Neural cell (in vitro differentiated cells): Measurements from ENCODE around the gene LMCD1. TPM values are rescaled to one million over a fixed set of nuclear protein-coding genes. Genes with fewer than 3 reads are reported as not detected.

Source experiments
- H2AFZ ChIP-seq: fragments of 200-600, 300-800 bp; sonication (generic), shearing (Covaris generic); 2 replicates; pipeline ENCODE4 v1.6.0; 2014; ENCODE audit warnings: low read depth, mild to moderate bottlenecking, antibody characterized with exemption, low read length, moderate library complexity
- H3F3A ChIP-seq: fragments of 200-600 bp; shearing (Covaris generic); 2 replicates; pipeline ENCODE4 v1.6.1; 2016; ENCODE audit warnings: mild to moderate bottlenecking, moderate library complexity, mixed read lengths, antibody characterized with exemption, low read length; ENCODE audit not compliant: insufficient read depth, poor library complexity, severe bottlenecking
- H3K27ac ChIP-seq: fragments of 200-600, 300-800 bp; sonication (generic), shearing (Covaris generic); 2 replicates; pipeline ENCODE4 v1.5.1; 2014; ENCODE audit warnings: mild to moderate bottlenecking, low read length, moderate library complexity
- H3K27me3 ChIP-seq: fragments of 300-800, 200-600 bp; sonication (generic), shearing (Covaris generic); 2 replicates; pipeline ENCODE4 v1.6.0; 2014; ENCODE audit warnings: mild to moderate bottlenecking, low read depth, low read length, moderate library complexity; ENCODE audit not compliant: insufficient read depth
- H3K36me3 ChIP-seq: fragments of 300-800, 200-600 bp; sonication (generic), shearing (Covaris generic); 2 replicates; pipeline ENCODE4 v1.5.1; 2014; ENCODE audit warnings: mild to moderate bottlenecking, antibody characterized with exemption, low read length, moderate library complexity; ENCODE audit not compliant: insufficient read depth
- H3K4me2 ChIP-seq: fragments of 300-800, 200-600 bp; sonication (generic), shearing (Covaris generic); 2 replicates; pipeline ENCODE4 v1.6.0; 2014; ENCODE audit warnings: mild to moderate bottlenecking, low read length
- H3K4me3 ChIP-seq: fragments of 300-800, 200-600 bp; sonication (generic), shearing (Covaris generic); 2 replicates; pipeline ENCODE4 v1.5.1; 2014; ENCODE audit warnings: mild to moderate bottlenecking, low read length, moderate library complexity
- H3K79me2 ChIP-seq: fragments of 200-600 bp; shearing (Covaris generic); replicated peaks from 2 replicates; pipeline ENCODE4 v1.6.0; 2014; ENCODE audit warnings: mild to moderate bottlenecking, low read length, moderate library complexity; ENCODE audit not compliant: insufficient read depth
- H3K9ac ChIP-seq: fragments of 300-800, 200-600 bp; sonication (generic), shearing (Covaris generic); 2 replicates; pipeline ENCODE4 v1.6.1; 2016; ENCODE audit warnings: mild to moderate bottlenecking, low read length, mixed read lengths
- H3K9me2 ChIP-seq: fragments of 200-600 bp; shearing (Covaris generic); 2 replicates; pipeline ENCODE4 v1.6.1; 2016; ENCODE audit warnings: mild to moderate bottlenecking, low read length, mixed read lengths; ENCODE audit not compliant: insufficient read depth
- H3K9me3 ChIP-seq: fragments of 200-600, 300-800 bp; sonication (generic), shearing (Covaris generic); 2 replicates; pipeline ENCODE4 v1.6.1; 2016; ENCODE audit warnings: mild to moderate bottlenecking, mixed run types, low read length, moderate library complexity, mixed read lengths
- H4K20me1 ChIP-seq: fragments of 200-600 bp; shearing (Covaris generic); 2 replicates; pipeline ENCODE4 v1.6.1; 2016; ENCODE audit warnings: mild to moderate bottlenecking, mixed run types; ENCODE audit not compliant: insufficient read depth
- CTCF ChIP-seq: fragments of 450-650 bp; IDR thresholded peaks from 2 replicates; pipeline ENCODE4 v1.5.1; 2014; ENCODE audit warnings: antibody characterized with exemption, mild to moderate bottlenecking, moderate library complexity; ENCODE audit not compliant: poor library complexity, severe bottlenecking
- EP300 ChIP-seq: fragments of 450-650 bp; conservative IDR thresholded peaks from 2 replicates; pipeline ENCODE4 v1.6.1; 2014; ENCODE audit warnings: antibody characterized with exemption, mild to moderate bottlenecking, moderate library complexity; ENCODE audit not compliant: poor library complexity, severe bottlenecking
- EZH2 ChIP-seq: fragments of 200-600, 300-800 bp; shearing (Covaris generic), sonication (generic); IDR thresholded peaks from 2 replicates; pipeline ENCODE4 v1.6.1; 2014; ENCODE audit warnings: antibody characterized with exemption, low read length, borderline replicate concordance, mild to moderate bottlenecking; ENCODE audit not compliant: insufficient read depth, poor library complexity, severe bottlenecking
- MXI1 ChIP-seq: fragments of 450-650 bp; conservative IDR thresholded peaks from 2 replicates; pipeline ENCODE4 v1.6.1; 2014; ENCODE audit warnings: antibody characterized with exemption, mild to moderate bottlenecking; ENCODE audit not compliant: poor library complexity, severe bottlenecking
- POLR2AphosphoS5 ChIP-seq: IDR thresholded peaks from 2 replicates; pipeline ENCODE4 v1.6.1; 2012
- RAD21 ChIP-seq: fragments of 450-650 bp; conservative IDR thresholded peaks from 2 replicates; pipeline ENCODE4 v1.6.1; 2014; ENCODE audit warnings: antibody characterized with exemption, mild to moderate bottlenecking, moderate library complexity
- REST ChIP-seq: IDR thresholded peaks from 2 replicates; pipeline ENCODE4 v1.6.1; 2012; ENCODE audit warnings: borderline replicate concordance
- SMC3 ChIP-seq: fragments of 450-650 bp; conservative IDR thresholded peaks from 2 replicates; pipeline ENCODE4 v1.6.1; 2014; ENCODE audit warnings: antibody characterized with exemption, mild to moderate bottlenecking, moderate library complexity; ENCODE audit not compliant: poor library complexity
- TAF1 ChIP-seq: IDR thresholded peaks from 2 replicates; pipeline ENCODE4 v1.6.1; 2012; ENCODE audit warnings: low read depth
- polyA plus RNA-seq: library from polyadenylated mRNA; depleted of rRNA; stranded (reverse); fragments of >200 nt; gene quantifications from 2 replicates; pipeline ENCODE4 v1.2.3, GENCODE V29; 2014

Gene LMCD1
- polyA plus RNA-seq, 1 donor from 2014 or later: 3.5 TPM

DNA sequence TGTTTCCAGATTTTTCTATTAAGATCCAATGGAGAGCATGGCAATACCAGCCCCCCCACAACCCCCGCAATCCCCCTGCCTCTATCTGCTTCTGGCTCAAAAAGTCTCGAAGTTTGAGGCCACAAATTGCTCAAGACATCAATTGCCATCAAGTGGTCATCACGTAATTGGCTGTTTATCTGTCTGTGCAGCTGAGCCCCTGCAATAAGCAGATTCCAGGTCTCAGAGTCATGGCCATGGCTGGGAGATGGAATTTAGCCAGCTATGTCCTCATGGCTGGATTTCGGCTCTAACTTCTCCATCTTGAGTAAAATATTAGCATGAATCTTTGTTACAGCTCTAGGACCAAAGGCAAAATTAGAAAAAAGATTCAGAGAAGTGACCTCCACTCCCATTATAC is 120.2 kb downstream of the LMCD1 start:
- no peak overlapping the region for H3K9ac ChIP-seq
- H4K20me1 ChIP-seq: no peaks in the 10 kb centered on the region
- H3K36me3 ChIP-seq: no peaks in the 10 kb centered on the region
- no peak overlapping the region for H3K4me2 ChIP-seq
- no peak for TF ChIP-seq CTCF
- no peak for TF ChIP-seq EZH2
- no peak for TF ChIP-seq EP300
- TF ChIP-seq TAF1: no peak
- TF ChIP-seq MXI1: no peak
- TF ChIP-seq POLR2AphosphoS5: no peak
- TF ChIP-seq RAD21: no peak
- TF ChIP-seq REST: no peak
- TF ChIP-seq SMC3: no peak
- no peak overlapping the region for H2AFZ ChIP-seq
- H3K27me3 ChIP-seq: no peaks in the 10 kb centered on the region
- no peak overlapping the region for H3K4me3 ChIP-seq
- no peaks in the 10 kb centered on the region for H3K79me2 ChIP-seq
- H3K9me2 ChIP-seq: no peaks in the 10 kb centered on the region
- H3F3A ChIP-seq: no peaks in the 10 kb centered on the region
- H3K27ac ChIP-seq: no peak overlapping the region
- no peaks in the 10 kb centered on the region for H3K9me3 ChIP-seq

DNA sequence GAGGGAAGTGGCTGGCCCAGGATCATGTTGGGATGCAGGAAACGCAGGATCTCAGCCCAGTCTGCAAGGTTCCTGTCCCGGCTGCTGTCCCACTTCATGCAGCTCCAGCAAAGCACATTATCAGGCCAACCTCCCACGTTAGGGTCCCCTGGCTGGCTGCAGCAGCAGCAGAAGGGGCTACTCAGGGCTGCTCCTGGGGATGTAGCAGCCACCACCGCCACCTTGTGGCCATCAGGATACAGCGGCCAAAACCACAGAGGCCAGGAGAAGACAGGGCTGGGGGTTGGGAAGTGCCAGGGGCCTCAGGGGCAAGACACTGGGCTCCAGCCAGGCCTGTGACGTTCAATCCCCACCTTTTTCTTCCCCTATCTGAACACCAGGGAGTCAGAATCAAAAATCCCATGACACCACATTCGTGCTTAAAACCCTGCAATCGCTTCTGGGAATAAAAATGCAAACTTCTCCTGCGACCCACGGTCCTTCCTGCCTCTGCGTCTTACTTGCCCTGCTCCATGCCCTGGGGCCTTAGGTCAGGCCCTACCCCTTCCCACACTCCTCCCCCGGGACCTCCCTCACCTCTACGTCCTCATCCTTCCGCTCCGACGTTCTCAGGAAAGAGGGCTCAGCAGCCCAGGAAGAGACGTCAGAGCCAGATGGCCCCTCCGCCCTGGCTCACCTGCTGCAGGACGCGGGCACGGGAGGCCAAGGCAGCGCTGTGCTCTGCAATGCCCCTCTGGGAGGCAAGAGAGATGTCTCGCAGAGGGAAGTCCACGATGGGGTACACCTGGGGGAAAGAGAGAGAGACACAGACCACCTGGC is 121.5 kb downstream of the LMCD1 start:
- no peak overlapping the region for H2AFZ ChIP-seq
- no peaks in the 10 kb centered on the region for H3K9me3 ChIP-seq
- no peaks in the 10 kb centered on the region for H4K20me1 ChIP-seq
- H3K9ac ChIP-seq: no peak overlapping the region
- H3F3A ChIP-seq: no peaks in the 10 kb centered on the region
- H3K9me2 ChIP-seq: no peaks in the 10 kb centered on the region
- TF ChIP-seq EZH2: no peak
- TF ChIP-seq RAD21: peak; percentile 97
- no peak for TF ChIP-seq POLR2AphosphoS5
- no peak for TF ChIP-seq REST
- no peak for TF ChIP-seq EP300
- TF ChIP-seq MXI1: no peak
- peak; percentile 97 for TF ChIP-seq SMC3
- peak; percentile 98 for TF ChIP-seq CTCF
- TF ChIP-seq TAF1: no peak
- no peak overlapping the region for H3K4me2 ChIP-seq
- no peaks in the 10 kb centered on the region for H3K27me3 ChIP-seq
- no peaks in the 10 kb centered on the region for H3K36me3 ChIP-seq
- no peak overlapping the region for H3K4me3 ChIP-seq
- H3K27ac ChIP-seq: no peak overlapping the region
- no peaks in the 10 kb centered on the region for H3K79me2 ChIP-seq
